Measurements from ENCODE around the gene HSPA4L. TPM values are rescaled to one million over a fixed set of nuclear protein-coding genes. Genes with fewer than 3 reads are reported as not detected.

Gene HSPA4L
- total and polyA plus RNA-seq, 2 of the 4 experiments (the other 2 are of a cell fraction), result 0.84 to 2.3 TPM

DNA sequence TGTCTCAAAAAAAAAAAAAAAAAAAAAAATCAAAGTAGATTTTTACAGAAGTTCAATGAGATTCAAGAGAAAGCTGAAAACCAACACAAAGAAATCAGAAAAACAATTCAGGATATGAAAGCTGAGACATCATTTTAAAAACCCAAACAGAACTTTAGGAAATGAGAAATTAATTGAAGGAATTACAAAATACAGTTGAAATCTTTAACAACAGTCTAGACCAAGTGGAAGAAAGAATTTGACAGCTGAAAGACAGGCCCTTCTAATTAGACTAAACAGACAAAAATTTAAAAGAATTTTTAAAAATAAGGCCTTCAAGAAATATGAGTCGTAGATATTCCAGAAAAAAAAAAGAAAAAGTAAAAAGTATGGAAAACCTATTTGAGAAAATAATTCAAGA is 64.6 kb downstream of the HSPA4L start:
- Histone ChIP-seq H3K4me3 (ENCODE audit: insufficient read depth, low read depth, low read length) (no peak overlapping the region), H3K36me3 (ENCODE audit: control insufficient read depth, insufficient read depth, low read length) (no peaks in the 10 kb centered on the region), H3K4me2 (ENCODE audit: low read depth, low read length) (no peak overlapping the region), H3K4me1 (ENCODE audit: control insufficient read depth, insufficient read depth, low read length) (no peaks in the 10 kb centered on the region), H3K4ac (ENCODE audit: low read depth, low read length) (no peak overlapping the region), H3K27ac (ENCODE audit: insufficient read depth, low read length) (no peak overlapping the region), H3K18ac (ENCODE audit: low read depth, low read length) (no peak overlapping the region), H3K9me1 (ENCODE audit: insufficient read depth, low read length) (no peaks in the 10 kb centered on the region), H4K20me1 (ENCODE audit: insufficient read depth, low read length) (no peaks in the 10 kb centered on the region), H2BK15ac (ENCODE audit: low read depth, low read length) (no peak overlapping the region), H4K8ac (ENCODE audit: low read depth in 2 of 2, low read length in 2 of 2) (no peak overlapping the region), H3K14ac (replicated peaks; ENCODE audit: low read depth, low read length) (no peak overlapping the region), H3K56ac (ENCODE audit: extremely low read depth, insufficient read depth, low read length) (no peak overlapping the region), H3K9me3 (ENCODE audit: control insufficient read depth, insufficient read depth, low read length) (peaks cover 6% of the 10 kb centered on the region; the same call in 1 of the 2 replicates), H3K79me1 (ENCODE audit: low read depth in 1 of 2, low read length in 2 of 2) (no peaks in the 10 kb centered on the region; a peak in 2 of 4 replicates), H2BK20ac (ENCODE audit: low read depth, low read length) (no peak overlapping the region), H2AK5ac (ENCODE audit: low read depth, low read length) (no peak overlapping the region), H3K9ac (ENCODE audit: low read depth, low read length) (no peak overlapping the region), H2AFZ (replicated peaks; ENCODE audit: low read length, poor library complexity) (no peak overlapping the region), H2BK5ac (ENCODE audit: low read depth, low read length, poor library complexity, severe bottlenecking) (no peak overlapping the region), H2AK9ac (replicated peaks; ENCODE audit: low read depth, low read length, poor library complexity) (no peak overlapping the region), H4K5ac (ENCODE audit: low read depth, low read length) (no peak overlapping the region), H3K23ac (ENCODE audit: low read depth, low read length) (no peak overlapping the region), H2BK120ac (ENCODE audit: low read depth, low read length) (no peak overlapping the region), H4K91ac (ENCODE audit: insufficient read depth, low read depth, low read length) (no peak overlapping the region), H3K27me3 (ENCODE audit: control insufficient read depth, insufficient read depth, low read length) (no peaks in the 10 kb centered on the region)
- TF ChIP-seq RAD21 (IDR thresholded peaks at IDR 0.05; ENCODE audit: low read length) (no peak), MXI1 (IDR thresholded peaks at IDR 0.05; ENCODE audit: borderline replicate concordance, low read depth, low read length) (no peak), BHLHE40 (IDR thresholded peaks at IDR 0.05; ENCODE audit: low read depth, low read length) (no peak), RCOR1 (IDR thresholded peaks at IDR 0.05; ENCODE audit: insufficient replicate concordance, low read length) (no peak), SMC3 (IDR thresholded peaks at IDR 0.05; ENCODE audit: low read depth, low read length) (no peak), POLR2A (IDR thresholded peaks at IDR 0.05; ENCODE audit: low read depth, low read length) (no peak), MAZ (IDR thresholded peaks at IDR 0.05; ENCODE audit: borderline replicate concordance, low read depth, low read length) (no peak), CHD1 (IDR thresholded peaks at IDR 0.05; ENCODE audit: low read depth, low read length) (no peak), USF2 (IDR thresholded peaks at IDR 0.05; ENCODE audit: low read depth, low read length) (no peak), FOS (IDR thresholded peaks at IDR 0.05; ENCODE audit: low read depth, low read length) (no peak), RFX5 (IDR thresholded peaks at IDR 0.05; ENCODE audit: low read depth, low read length) (no peak), CEBPB (IDR thresholded peaks at IDR 0.05; ENCODE audit: low read depth, low read length) (no peak), NFE2L2 (IDR thresholded peaks at IDR 0.05; ENCODE audit: low read depth, low read length) (no peak), MAFK (IDR thresholded peaks at IDR 0.05; ENCODE audit: low read depth, low read length) (no peak)
- TF ChIP-seq, protein P1, sequence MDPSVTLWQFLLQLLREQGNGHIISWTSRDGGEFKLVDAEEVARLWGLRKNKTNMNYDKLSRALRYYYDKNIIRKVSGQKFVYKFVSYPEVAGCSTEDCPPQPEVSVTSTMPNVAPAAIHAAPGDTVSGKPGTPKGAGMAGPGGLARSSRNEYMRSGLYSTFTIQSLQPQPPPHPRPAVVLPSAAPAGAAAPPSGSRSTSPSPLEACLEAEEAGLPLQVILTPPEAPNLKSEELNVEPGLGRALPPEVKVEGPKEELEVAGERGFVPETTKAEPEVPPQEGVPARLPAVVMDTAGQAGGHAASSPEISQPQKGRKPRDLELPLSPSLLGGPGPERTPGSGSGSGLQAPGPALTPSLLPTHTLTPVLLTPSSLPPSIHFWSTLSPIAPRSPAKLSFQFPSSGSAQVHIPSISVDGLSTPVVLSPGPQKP (IDR thresholded peaks at IDR 0.05; ENCODE audit: borderline replicate concordance, low read depth, low read length), result no peak
- TF ChIP-seq, protein P2, sequence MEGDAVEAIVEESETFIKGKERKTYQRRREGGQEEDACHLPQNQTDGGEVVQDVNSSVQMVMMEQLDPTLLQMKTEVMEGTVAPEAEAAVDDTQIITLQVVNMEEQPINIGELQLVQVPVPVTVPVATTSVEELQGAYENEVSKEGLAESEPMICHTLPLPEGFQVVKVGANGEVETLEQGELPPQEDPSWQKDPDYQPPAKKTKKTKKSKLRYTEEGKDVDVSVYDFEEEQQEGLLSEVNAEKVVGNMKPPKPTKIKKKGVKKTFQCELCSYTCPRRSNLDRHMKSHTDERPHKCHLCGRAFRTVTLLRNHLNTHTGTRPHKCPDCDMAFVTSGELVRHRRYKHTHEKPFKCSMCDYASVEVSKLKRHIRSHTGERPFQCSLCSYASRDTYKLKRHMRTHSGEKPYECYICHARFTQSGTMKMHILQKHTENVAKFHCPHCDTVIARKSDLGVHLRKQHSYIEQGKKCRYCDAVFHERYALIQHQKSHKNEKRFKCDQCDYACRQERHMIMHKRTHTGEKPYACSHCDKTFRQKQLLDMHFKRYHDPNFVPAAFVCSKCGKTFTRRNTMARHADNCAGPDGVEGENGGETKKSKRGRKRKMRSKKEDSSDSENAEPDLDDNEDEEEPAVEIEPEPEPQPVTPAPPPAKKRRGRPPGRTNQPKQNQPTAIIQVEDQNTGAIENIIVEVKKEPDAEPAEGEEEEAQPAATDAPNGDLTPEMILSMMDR (conservative IDR thresholded peaks at IDR 0.05; ENCODE audit: low read depth, low read length), result no peak
- no CpG with 5 or more reads among the region's 1 CpG for WGBS, 2 experiments (ENCODE audit: extremely low coverage in 2 of 2, insufficient read length in 1 of 2)
- BruUV-seq (replicated peaks), result no TSS peak
- intact Hi-C loops (cut with micrococcal nuclease) (no loop called here), dilution Hi-C loops (cut with HindIII; ENCODE audit: low sequenced_read_pairs, unreplicated experiment) (no loop called here), in situ Hi-C loops (cut with MboI; ENCODE audit: low sequenced_read_pairs) (no loop called here)
- ChIA-PET CTCF (no interaction called here), POLR2A (ENCODE audit: unreplicated experiment) (no interaction called here)
- no peak for DNase-seq
- no peak for ATAC-seq (ENCODE audit: low read depth)
